GM13976 (cell line): Measurements from ENCODE around the gene PRG3.
"Not testable (repeated sequence)": the region's sequence is repeated elsewhere in the genome, so short reads cannot be mapped to it uniquely, and the experiment has no call there.

ENCODE experiments used
- DNase-seq: peaks from one replicate; pipeline ENCODE4 v3.0.0; 2012; ENCODE audit warnings: low spot score
- in situ Hi-C: fragments of 300-500 bp; cut with MboI; formaldehyde crosslinking; loops from one replicate; pipeline ENCODE4 v1.12.0; 2022; ENCODE audit warnings: low sequenced_read_pairs, mixed read lengths, inconsistent platforms; ENCODE audit not compliant: unreplicated experiment
- TF ChIP-seq, protein P1 (sequence below): IDR thresholded peaks from 2 replicates; pipeline ENCODE4 v1.5.1; 2012; ENCODE audit warnings: borderline replicate concordance, mild to moderate bottlenecking; ENCODE audit not compliant: insufficient read depth; ENCODE audit errors: extremely low read depth, missing control alignments, control extremely low read depth

Gene PRG3

DNA sequence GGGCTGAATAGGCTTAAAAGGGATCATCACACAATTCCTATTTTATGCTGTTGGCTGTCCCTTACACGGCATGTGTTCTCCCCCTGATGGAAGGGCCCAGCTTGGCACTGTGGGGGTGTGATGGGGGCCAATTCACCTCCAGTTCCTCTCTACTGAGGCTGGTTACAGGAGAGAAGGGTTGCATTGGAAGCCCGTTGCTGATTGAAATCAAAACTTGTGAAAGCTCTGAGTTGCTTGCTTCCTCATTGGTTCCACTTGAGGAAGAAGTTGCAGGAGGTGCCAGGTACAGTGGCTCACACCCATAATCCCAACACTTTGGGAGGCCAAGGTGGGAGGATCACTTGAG is 22.8 kb upstream of the PRG3 start:
- TF ChIP-seq, protein P1, sequence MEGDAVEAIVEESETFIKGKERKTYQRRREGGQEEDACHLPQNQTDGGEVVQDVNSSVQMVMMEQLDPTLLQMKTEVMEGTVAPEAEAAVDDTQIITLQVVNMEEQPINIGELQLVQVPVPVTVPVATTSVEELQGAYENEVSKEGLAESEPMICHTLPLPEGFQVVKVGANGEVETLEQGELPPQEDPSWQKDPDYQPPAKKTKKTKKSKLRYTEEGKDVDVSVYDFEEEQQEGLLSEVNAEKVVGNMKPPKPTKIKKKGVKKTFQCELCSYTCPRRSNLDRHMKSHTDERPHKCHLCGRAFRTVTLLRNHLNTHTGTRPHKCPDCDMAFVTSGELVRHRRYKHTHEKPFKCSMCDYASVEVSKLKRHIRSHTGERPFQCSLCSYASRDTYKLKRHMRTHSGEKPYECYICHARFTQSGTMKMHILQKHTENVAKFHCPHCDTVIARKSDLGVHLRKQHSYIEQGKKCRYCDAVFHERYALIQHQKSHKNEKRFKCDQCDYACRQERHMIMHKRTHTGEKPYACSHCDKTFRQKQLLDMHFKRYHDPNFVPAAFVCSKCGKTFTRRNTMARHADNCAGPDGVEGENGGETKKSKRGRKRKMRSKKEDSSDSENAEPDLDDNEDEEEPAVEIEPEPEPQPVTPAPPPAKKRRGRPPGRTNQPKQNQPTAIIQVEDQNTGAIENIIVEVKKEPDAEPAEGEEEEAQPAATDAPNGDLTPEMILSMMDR: no peak
- in situ Hi-C loops: no loop called here
- DNase-seq: no peak

DNA sequence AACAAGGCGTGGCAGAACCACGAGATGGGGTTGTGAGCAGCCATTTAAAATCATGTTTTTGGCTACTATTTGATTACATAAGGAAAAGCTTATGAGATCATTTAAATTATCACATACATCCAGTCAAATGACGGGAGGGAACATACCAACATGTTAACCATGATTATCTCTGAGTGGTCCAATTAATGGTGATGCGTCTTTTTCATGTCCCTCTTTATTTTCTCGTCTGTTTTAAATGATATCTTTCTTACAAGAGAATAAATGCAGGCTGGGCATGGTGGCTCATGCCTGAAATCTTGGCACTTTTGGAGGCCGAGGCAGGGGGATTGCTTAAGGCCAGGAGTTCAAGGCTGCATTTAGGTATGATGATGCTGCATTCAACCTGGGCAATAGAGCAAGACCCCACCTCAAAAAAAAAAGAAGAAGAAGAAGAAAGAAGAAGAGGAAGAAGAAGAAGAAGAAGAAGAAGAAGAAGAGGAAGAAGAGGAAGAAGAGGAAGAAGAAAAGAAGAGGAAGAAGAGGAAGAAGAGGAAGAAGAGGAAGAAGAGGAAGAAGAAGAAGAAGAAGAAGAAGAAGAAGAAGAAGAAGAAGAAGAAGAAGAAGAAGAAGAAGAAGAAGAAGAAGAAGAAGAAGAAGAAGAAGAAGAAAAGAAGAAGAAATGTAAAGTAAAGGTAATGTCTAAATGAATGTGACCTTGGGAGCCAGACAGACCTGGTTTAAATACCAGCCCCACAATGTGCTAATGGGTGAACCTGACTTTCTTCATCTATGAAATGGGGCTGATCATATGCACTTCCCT is 22.3 kb upstream of the PRG3 start:
- not testable (repeated sequence) for DNase-seq

DNA sequence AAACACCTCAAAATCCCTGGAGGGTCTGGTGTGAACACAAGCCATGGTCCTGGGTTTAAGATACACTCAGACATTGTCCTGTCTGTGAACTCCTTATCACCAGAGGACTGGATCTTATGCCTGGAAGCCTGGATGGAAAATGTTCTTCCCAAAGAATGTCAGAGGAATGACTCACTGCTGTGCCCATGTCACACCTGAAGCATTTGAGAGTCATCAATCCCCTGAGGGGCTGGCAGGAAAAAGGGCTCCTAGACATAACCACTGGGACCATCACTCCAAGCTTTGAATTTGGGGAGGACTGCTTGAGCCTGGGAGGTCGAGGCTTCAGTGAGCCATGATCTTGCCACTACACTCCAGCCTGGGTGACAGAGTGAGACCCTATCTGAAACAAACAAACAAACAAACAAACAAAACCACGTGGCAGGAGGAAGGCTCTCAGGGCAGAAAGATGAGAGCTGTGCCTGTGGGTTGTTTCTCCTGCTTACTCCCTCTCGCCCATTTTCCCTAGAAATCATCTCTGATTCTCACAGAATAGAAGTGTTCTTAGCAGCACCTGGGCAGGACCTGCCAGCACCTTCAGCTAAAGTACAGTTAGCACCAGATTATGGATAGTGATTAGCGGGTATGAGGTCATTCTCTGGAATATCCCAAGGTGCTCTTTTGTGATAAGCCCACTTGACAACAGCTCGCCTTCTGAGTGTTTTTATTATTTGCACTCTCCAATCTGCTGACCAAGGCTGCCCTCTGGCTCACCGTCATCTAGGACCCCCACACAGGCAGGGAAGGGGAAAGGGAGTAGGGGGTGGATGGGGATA is 21.4 kb upstream of the PRG3 start:
- in situ Hi-C loops: no loop called here
- TF ChIP-seq, protein P1: no peak
- no peak for DNase-seq

More for the DNA sequence above, 22.3 kb upstream of the PRG3 start:
- in situ Hi-C loops: not testable (repeated sequence)

DNA sequence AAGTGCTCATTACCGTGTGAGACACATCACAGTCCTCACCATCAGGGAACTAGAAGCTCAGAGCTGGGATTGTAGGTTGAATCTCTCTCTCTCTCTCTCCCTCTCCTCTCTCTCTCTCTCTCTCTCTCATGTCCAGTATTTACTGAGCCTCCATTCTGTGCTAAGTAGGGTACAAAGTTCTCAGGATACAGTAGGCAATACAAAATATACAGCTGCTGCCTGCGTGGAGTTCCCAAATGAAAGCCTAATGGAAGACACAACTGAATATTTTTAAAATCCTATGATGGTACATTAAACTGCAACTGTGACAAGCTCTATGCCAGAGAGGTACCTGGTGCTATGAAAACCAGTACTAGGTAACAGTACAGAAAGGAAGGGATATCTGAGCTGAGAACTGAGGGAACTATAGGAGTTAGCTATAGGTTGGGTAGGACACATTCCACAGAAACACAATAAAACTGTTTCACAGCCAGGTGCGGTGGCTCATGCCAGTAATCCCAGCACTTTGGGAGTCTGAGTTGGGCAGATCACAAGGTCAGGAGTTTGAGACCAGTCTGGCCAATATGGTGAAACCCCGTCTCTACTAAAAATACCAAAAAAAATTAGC is 19.1 kb upstream of the PRG3 start:
- DNase-seq: no peak
- in situ Hi-C loops: no loop called here
- TF ChIP-seq, protein P1: no peak

DNA sequence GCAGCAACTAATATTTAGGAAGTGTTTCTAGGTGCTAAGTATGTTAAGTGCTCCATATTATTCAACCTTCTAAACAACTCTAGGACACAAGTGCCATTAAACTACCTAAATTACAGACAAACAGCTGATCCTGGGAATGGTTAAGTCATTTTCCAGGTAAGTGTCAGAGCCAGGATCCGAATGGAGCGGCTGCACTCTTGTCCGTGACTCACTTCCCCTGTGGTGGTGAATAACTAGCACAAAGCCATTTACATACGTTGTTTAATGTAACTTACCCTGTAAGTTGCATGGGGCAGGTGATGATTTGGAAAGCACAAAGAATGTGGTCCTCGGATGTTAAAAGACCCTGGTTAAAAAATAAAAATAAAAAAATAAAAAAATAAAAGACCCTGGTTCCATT is 18.3 kb upstream of the PRG3 start:
- TF ChIP-seq, protein P1: no peak
- in situ Hi-C loops: no loop called here
- no peak for DNase-seq

DNA sequence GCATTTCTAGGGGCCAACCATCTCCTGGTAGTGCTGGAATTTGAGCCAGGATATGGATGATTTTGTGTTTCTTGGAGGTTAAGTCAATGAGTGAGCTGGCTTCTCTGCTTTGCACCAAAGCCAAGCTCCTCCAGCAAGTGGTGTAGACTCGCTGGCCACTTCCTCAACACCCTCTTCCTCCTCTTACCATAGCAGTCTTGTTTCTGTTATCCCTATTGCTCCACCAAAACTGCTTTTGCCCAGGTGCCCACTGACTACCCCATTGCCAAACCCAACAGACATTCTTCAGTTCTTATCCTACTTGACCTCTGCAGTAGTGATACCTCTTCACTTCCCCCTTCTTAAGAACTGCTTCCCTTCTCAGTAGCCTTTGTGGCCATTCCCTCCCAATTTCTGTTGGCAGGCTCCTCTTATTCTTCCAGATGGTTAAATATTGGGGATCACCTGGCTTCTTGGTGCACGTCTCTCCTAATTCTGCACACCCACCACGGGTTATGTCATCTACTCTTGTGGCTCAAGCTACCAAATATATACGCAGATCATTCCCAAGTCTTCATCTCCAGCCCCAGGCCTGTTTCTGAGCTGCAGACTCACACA is 16.5 kb upstream of the PRG3 start:
- TF ChIP-seq, protein P1: no peak
- DNase-seq: no peak
- in situ Hi-C loops: no loop called here
